ENCODE data around the gene NAV1.
"Not testable (repeated sequence)": the region's sequence is repeated elsewhere in the genome, so short reads cannot be mapped to it uniquely, and the experiment has no call there.

The NAV1 gene

DNA sequence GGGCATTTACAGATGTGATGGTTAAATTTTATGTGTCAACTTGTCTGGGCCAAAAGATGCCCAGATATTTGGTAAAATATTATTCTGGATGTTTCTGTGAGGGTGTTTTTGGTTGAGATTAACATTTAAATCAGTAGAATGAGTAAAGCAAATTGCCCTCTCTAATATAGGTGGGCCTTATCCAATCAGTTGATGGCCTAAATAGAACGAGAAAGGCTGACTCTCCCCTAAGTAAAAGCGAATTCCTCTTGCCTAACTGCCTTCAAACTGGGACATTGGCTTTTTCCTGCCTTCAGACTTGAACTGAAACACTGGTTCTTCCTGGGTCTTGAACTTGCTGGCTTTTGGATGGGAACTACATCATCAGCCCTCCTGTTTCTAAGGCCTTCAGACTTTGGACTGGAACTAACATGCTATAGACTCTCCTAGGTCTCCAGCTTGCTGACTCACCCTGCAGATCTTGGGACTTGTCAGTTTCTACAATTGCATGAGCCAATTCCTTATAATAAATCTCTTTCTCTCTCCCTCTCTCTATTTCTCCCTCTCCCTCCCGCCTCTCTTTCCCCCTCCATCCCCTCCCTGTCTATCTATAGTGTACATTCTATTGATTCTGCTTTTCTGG is 10.2 kb upstream of the NAV1 start:
- DNase-seq: no peak

DNA sequence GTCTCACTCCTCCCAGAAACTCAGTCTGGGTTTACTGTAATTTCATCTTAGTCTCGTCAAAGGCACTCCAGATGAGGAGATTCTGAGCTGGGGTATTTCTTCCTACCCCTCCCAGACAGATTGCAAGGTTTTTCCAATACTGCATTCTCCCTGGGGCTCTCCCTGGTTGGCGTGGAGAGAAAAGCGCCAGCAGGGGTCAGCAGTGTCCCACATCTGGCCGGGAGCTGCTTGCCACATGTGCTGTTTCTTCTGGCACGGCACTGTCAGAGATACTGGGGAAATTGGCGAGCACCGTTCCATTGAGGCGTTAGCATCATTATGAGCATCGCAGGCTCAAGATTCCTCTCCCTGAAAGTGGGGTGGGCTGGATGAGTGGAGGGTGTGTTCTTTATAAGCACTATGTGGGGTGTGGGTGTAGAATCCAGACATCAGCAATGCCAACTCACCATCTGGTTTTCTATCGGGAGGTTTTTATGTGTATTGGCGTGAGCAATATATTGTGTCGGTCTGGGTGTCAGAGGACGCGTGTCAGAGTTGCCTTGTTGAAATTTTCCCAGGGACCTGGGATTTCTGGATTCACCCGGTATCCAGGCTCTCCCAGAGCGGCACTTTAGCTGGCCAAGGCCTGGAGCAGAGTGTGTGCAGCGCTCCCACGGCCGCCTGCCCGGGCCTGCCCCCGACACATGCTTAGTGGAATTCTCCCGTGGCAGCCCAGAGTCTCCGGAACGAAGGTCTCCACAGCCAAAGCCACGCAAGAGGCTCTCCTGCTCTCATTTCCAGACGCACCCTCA is 8.0 kb upstream of the NAV1 start:
- no peak for DNase-seq

DNA sequence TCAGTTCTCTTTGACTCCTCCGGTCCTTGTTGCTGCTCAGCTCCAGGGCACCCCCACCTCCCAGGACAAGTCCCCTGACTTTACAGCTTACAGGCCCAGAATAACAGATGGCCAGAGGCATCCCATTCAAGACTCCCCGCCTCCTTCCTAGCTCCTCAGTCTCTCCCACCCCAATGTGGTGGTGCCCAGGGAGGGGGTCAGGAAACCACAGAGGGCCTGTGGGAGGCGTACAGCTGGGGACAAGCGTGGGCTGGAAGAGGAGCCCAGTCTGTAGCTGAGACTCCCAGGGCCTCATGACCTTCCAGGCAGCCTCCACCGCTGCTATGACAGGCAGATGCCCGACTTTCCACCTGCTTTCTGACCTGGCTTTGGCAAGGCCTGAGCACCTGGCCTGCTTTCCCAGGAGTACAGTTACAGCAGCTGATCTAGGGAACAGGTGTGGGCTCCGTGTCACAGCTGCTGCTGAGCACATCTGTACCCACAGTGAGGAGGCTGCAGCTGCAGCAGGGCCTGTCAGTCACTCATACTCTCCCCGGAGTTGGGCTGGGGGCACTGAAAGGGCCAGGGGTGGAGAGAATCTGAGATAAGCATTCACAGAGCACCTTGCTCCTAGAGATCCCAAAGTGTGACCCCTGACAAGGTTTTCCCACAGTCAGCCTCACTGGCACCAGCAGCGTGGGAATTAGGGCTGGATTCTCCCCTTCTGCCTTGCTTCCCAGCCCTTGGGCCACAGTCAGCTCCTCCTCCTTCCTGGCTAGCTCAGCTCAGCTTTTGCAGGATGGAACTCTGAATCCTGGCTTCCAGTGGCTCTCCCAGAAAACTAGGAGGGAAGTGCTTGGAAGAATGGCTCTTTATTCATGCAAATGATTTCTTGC is 7.1 kb upstream of the NAV1 start:
- no peak for DNase-seq

DNA sequence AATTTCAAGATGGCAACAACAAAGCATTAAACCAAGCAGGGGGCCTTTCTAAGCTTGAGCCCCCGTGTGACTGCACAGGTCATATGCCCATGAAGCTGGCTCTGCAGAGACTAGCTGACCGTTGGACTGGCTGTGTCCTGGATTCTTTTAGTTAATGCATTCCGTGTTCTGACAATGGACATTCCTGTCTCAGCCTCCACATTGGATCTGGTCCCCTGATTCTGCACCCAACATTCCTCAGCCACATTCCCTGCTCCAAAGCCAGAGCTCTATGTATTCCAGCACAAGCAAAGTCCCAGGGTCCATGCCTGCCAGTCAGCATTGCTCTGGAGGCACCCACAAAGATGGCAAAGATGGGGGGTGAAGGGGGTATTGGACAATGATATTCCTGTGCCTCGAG is 5.1 kb upstream of the NAV1 start:
- no peak for DNase-seq

DNA sequence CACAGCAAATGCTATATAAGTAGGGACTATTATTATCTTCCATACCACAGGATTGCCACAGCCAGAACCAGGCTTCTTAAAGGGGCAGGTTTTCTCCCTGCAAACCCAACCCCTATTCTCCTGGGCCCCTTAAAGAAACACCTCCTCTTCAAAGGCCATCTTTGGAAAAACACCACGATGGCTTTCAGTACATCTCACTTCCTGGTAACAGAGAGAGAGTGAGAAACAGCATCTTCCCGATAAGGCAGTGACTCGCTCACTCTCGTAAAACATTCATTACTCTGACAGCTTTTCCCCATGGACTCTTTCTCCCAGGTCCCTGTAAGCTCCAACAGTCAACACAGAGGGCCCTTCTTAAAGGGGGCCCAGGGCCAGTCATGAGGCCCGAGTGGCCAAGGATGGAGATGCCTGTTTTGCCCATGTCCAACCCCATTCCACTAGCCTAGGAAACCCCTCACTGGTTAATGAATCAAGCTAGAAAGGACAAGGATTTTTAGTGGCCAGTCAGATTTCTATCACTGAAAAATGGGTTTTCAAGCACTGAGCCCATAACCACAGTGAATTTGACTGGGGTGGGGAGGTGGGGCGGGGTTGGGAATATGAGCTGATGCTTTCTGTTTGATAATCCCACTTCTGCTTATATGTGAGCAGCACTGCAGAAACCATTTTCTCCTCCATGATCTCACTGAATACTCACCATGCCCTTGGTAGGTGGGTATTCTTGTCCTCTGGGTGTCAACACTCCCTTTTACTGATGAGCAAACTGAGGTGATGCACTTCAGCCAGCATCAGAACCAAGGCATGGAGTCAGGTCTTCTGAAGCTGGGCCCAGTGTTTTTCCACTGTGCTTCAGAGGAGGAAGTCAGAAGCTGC is 3.6 kb upstream of the NAV1 start:
- no peak for DNase-seq

DNA sequence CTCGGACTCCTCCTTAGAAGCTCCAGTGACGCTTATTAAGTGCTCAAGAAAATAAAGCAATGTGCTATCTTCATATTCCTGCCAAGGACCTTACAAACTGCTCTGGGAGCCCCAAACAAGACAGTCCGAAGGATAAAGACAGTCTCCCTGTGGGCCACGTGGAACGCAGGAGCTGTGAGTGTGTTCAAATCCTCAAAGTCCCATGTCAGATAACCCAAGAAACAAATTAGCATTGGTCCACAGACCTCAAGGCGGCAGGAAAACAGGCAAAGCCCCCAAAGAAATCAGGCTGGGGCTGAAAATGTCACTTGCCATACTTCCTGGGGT is 3.0 kb upstream of the NAV1 start:
- DNase-seq: no peak

DNA sequence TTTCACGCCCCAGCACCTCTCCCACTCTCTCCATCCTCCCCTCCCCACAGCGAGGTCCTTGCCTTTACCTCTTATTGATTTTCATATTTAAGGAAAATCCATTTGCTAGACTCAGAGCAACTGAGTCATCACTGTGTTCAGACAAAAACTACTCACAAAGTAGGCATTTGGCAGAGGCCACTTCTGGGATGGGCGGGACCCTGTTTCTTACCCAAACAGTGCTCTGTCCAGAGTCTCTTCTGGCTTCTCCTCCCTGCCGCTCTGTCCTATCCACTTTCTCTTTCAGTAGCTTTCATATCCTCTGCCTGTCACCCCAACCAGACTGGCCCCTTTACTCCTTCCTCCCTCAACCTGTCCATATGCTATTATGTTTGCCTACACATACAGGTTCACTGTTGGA is 2.4 kb upstream of the NAV1 start:
- no peak for DNase-seq

DNA sequence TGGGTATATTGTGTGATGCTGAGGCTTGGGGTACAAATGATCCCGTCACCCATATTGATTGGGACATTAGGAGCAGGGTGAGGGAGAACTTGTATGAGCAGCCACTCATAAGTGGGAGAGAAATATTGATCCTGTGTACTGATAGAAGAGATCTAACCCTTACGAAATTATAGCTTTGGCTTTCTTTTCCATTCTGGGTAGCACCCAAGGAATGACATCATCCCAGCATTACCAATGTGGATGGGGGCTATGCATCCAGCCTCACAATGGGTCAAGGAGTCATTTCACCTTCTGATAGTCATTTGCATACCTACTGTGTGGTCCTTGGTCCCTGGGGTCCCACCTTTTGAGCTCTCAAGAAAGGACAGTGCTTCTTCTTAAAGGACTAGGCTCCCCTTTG is 1.9 kb upstream of the NAV1 start:
- no peak for DNase-seq

DNA sequence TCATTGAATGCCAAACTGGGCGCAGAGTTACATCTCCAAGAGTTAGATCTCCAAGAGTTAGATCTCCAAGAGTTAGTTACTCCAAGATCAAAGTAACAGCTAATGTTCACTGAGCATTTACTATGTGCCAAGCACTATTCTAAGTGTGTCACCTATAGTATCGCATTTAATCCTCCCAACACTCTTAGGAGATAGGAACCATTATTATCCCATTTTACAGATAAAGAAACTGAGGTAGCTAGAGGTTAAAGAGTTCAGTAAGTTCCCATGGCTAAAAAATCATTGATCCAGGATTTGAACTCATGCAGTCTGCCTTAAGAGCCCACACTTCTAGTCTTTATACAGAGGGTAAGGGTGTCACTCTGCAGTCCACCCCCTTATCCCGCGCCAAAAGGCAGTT is 1.5 kb upstream of the NAV1 start:
- DNase-seq: no peak

DNA sequence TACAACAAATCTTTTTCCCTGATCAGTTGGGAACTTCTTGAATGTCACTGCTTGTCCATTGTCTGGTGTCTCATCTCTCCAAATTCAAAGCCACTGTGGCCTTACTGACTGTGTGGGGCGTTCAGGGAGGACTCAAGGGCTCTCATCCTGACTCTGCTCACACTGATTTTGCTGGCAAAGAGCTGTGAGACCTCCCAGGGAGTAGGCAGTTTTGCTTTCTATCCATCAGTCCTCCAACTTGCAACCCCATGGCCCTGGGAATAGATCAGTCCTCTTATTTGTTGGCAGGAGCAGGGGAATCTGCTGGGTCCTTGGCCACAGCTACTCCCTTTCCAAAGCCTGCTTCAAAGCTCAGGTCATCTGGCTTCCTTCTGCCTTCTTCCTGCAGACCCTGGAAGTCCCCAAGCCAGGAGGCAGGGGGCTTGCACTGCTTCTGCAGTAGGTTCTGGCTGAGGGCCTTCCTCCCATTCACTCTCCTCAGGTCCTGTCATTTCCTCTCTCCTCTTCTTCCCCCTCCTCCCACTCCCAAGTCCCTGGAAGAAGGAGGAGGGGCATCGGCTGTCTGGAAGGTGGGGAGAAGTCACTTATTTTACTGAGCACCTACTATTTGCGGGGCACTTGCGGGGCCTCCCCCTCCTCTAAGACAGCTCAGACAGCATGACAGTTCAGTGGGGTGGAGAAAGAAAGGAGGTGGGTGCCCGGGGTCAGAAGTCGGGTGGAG is 876 bp upstream of the NAV1 start:
- no peak for DNase-seq

DNA sequence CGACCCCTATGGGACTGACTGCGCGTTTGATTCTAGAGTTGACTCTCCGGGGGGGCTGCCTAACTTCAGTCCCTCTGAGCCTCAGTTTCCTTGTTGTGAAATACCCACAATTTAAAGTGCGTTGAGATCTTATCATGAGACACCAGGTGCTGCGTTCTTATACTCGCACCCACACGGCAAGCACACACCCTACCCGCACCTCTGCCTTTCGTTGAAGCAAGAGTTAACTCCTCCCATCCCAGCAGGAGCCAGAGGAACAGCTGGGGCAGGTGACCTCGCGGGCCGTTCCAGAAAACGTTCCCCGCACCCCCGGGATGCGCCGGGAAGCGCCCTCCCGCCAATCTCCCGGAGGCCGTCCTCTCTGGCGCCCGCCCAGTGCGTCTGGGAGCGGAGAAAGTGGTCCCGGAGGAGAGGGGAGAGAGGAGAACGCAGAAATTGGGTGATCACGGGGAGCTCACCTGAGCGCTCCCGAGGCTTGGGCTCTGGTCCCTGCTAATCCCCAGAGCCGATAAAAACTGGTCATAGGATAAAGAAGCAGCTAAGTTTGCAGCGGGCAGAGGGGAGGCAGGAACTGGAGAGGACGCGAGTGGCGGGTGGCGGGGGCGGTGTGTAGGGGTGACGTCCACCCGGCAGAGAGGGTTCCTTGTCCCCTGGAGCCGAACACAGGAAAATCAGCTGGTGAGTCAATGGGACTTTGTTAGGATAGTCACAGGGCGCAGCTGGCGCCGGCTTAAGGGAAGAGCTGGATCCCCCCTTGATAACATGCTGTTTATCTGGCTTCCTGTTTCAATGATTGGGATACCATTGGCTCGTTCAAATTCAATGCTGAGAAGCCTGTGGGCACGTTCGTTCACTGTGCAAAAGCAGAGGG is 869 bp downstream of the NAV1 start:
- no peak for DNase-seq

DNA sequence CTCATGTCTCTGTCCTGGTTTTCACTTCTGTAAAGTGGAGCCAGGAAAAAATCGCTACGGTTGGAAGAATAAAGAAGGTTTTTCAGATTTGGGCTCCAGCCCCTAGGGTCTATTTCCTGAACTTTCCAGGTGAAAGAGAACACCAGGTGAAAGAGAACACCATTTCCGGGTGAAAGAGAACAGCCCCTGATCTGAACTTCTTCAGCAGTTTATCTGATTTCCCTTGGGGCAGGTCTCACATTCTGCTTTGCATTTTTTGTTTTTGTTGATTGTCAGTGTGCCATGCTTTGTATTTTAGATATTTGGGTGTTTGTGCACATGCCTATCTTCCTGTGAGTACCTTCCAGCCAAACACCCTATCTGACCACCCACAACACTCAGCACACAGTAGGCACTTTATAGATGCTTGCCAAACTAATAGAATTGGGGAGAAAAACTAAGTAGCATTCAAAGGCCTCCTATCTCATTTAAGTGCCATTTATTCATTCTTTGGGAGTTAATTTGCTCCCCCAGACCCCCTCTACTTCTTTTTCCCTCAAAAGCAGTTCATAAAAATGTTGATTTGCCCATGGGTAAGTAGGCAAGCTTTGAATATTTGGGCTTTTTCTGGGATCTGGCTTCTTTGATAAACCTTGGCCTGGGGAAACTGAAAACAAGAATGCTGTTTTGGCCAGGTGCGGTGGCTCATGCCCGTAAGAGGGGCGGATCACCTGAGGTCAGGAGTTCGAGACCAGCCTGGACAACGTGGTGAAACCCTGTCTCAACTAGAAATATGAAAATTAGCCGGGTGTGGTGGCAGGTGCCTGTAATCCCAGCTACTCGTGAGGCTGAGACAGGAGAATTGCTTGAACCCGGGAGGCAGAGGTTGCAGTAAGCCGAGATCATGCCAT is 2.2 kb downstream of the NAV1 start:
- no peak for DNase-seq

DNA sequence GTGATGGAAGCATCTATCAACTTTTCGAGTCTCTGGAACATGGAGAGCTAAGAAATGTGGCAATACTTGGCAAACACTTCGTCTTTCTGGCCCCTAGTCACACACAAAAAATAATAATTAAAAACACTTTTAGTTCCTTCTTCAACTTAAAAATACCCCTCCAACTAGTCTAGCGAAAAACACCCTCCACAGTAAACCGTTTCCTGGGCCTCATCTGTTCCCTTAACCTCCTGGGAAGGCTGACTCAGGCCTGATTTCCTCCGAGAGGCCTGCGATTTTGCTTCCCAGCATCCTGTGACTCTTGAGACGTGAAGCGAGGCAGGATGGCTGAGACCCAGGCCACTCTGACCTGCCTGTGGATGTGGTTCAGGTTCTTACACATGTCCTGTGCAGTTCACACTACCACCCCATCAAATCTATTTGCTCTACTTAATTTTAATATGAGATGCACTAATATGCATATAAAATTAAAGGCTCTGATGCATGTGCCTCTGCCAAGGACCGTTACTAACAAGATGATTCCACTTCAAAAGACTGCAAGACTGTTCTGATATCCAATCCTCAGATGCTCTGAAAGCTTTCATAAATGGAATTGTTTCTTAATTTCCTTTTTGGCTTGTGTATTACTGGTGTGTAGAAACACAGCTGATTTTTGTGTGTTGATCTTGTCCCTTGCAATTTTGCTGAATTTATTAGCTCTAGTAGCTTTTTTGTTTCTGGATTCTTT is 3.5 kb downstream of the NAV1 start:
- no peak for DNase-seq

DNA sequence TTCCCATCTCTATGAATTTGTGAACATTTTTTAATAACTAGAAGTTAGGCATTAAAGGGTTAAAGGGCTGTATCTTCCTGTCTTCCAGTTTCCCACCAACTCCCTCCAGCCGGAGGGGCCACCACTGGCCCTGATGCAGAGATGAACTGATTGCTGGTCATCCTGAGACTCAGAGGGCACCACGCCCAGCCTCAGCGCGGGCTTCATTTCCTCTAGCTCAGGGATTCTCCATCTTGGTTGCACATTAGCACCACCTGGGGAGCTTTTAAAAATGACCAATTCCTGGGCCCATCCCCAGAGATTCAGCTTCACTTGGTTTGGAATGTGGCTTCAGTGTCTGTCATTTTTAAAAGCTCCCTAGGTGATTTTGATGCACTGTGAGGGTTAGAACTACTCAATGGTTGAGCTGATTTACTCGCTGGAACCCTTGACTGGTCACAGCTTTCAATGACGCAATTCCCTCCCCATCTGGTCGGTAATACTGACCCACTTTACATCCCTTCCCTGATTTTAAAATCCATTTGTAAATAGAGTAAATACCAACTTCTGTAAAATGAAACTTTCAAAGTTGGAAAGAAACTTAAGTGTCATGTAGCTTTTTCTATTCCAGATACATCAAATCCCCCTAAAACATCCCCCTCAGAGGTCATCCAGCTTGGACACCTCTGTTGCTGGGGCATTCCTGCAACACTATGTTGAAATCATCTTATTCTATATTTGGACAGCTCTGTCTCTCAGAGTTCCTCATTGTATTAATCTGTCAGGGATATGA is 5.1 kb downstream of the NAV1 start:
- no peak for DNase-seq

DNA sequence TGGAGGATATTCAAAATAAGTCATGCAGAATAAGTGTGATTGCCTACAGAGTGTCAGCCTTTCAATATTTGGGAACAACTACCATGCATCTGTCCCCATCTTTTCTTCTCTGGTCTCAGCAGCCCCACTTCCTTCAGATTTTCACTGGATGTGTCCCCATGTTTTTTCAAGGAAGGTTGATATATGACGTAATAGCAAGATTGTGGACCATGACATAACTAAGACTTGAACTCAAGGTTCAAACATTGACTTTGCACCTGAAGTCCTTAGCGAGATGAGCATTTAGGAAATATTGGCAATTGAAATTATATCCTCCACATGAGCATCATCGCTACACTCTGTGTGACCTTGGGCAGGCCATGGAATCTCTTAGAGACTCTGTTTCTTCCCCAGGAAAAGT is 5.8 kb downstream of the NAV1 start:
- DNase-seq: no peak

DNA sequence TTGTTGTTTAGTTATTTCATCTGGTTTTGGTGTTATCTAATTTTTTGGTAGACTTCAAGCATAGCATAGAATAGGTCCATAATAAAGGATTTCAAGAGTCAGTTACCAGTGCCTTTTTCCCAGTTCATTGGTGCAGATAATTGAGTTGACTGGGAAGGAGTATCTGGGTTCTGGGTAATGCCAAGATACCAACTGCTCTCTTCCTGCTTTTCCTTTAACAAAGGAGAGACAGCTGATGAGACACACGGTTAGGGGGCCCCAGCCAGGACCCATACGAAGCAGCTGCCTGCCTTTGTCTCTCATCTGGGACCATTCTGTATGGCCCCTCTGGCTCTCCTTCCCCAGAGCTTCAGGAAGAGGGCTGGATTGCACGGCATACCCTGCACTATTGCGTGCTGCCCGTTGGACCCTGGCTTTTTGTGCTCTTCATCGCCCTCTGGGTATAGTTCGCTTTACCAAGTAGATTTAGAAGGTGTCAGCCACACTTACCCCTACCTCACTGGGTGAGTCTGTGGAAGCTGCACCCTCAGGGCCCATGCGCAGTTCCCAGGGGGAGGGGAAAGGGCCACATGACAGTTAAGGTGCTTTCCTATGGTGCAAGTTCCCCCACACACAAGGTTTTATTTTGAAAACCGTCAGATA is 7.0 kb downstream of the NAV1 start:
- DNase-seq: no peak

DNA sequence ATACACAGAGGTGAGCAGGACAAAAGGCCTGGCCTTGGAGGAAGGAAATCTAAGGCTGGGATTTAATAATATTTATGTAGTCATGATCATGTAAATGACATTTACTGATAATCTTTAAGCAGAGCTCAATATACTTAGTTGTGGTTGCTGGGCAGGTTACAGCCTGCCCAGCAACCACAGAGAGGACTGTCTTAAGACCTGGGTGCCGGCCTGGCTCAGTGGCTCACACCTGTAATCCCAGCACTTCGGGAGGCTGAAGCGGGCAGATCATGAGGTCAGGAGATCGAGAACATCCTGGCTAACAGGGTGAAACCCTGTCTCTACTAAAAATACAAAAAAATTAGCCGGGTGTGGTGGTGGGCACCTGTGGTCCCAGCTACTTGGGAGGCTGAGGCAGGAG is 10.6 kb downstream of the NAV1 start:
- not testable (repeated sequence) for DNase-seq

DNA sequence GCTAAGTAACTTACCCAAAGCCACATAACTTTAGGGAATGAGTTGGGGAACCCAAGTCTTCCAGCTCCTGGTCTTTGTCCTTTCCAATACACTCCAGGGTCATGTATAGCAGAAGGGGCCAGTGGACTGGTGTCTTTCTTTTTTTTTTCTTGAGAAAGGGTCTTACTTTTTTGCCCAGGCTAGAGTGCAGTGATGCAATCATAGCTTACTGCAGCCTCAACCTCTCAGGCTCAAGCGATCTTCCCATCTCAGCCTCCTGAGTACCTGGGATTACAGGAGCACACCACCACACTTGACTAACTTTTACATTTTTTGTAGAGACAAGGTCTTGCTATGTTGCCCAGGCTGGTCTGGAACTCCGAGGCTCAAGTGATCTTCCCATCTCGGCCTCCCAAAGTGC is 12.2 kb downstream of the NAV1 start:
- DNase-seq: no peak

All from CD4-positive, alpha-beta T cell treated with Interleukin-4 for 4 hours (primary cell).